HepG2 (cell line): ENCODE measurements around the gene NSUN2. TPM values are rescaled to one million over a fixed set of nuclear protein-coding genes. Genes with fewer than 3 reads are reported as not detected.

Experiments
- ATAC-seq: fragments of 200-7000 bp; cut with Tn5 transposase; 3 replicates; pipeline ENCODE4 v1.9.1; 2020; ENCODE audit warnings: mild to moderate bottlenecking, moderate library complexity
- BruUV-seq: library from RNA; stranded (reverse); fragments of 400-500 nt; replicated peaks from 2 replicates; lab custom pipeline; 2021; lab: Mats Ljungman, UMichigan
- CTCF ChIA-PET: fragments of 300-600 bp; formaldehyde crosslinking; extraction: SDS; loops from one replicate; lab custom pipeline; 2021; ENCODE audit warnings: low total read pairs, inconsistent platforms, low intra/inter-chr PET ratio; lab: Yijun Ruan, JAX
- POLR2A ChIA-PET: fragments of 350-600 bp; sonication (Branson Sonifier 250); formaldehyde crosslinking; loops from one replicate; lab custom pipeline; 2020; ENCODE audit warnings: antibody characterized with exemption, inconsistent platforms; lab: Yijun Ruan, JAX
- DNase-seq: peaks from one replicate; pipeline ENCODE4 v3.0.0-alpha.2; 2015; ENCODE audit warnings: low spot score
- FAIRE-seq: peaks from 3 replicates; lab custom pipeline; 2011; peaks lifted over from hg19 to GRCh38; lab: Jason Lieb, UNC
- H2AFZ ChIP-seq: one replicate; pipeline ENCODE4 v1.6.1; 2011; ENCODE audit warnings: low read length, inconsistent platforms
- H3K27ac ChIP-seq: fragments of 300-600 bp; 3 replicates; pipeline ENCODE4 v1.8.0; 2011; ENCODE audit warnings: mixed run types, mild to moderate bottlenecking, mixed read lengths, low read length, inconsistent platforms; ENCODE audit not compliant: insufficient read depth; ENCODE audit errors: extremely low read length
- H3K27me3 ChIP-seq, 2 experiments: fragments of 200-600 bp in 1 of 2; 2 replicates in 1 of 2; 3 replicates in 1 of 2; pipeline versions ENCODE4 v1.6.0 to v1.8.0; 2011; ENCODE audit warnings: low read length in 2 of 2, mild to moderate bottlenecking in 2 of 2, moderate library complexity in 2 of 2, inconsistent platforms in 1 of 2; ENCODE audit not compliant: insufficient read depth in 2 of 2, control insufficient read depth in 1 of 2
- H3K36me3 ChIP-seq, 2 experiments: fragments of 200-600 bp in 1 of 2; replicated peaks in 1 of 2; 2 replicates in 1 of 2; 3 replicates in 1 of 2; pipeline versions ENCODE4 v1.5.1 to v1.8.0; 2011; ENCODE audit warnings: low read length in 2 of 2, inconsistent platforms in 1 of 2; ENCODE audit not compliant: insufficient read depth in 2 of 2, control insufficient read depth in 1 of 2
- H3K4me1 ChIP-seq: 2 replicates; pipeline ENCODE4 v1.5.1; 2012; ENCODE audit warnings: low read length, inconsistent platforms; ENCODE audit not compliant: insufficient read depth
- H3K4me2 ChIP-seq: 2 replicates; pipeline ENCODE4 v1.6.0; 2011; ENCODE audit warnings: low read depth, low read length, inconsistent platforms
- H3K4me3 ChIP-seq, 3 experiments: fragments of 200-600 bp in 1 of 3; sonication (generic), shearing (Covaris generic) in 1 of 3; replicated peaks in 1 of 3; 2 replicates each; pipeline ENCODE4 v1.5.1; 2011 to 2016; ENCODE audit warnings: low read length in 3 of 3, inconsistent platforms in 2 of 3, low read depth in 2 of 3, mild to moderate bottlenecking in 2 of 3, control low read depth in 1 of 3, mixed read lengths in 1 of 3; ENCODE audit not compliant: insufficient read depth in 1 of 3
- H3K79me2 ChIP-seq: one replicate; pipeline ENCODE4 v1.6.1; 2011; ENCODE audit warnings: low read length, inconsistent platforms; ENCODE audit not compliant: insufficient read depth
- H3K9ac ChIP-seq: 2 replicates; pipeline ENCODE4 v1.6.0; 2011; ENCODE audit warnings: mild to moderate bottlenecking, low read depth, low read length, inconsistent platforms; ENCODE audit not compliant: insufficient read depth
- H3K9me3 ChIP-seq: 2 replicates; pipeline ENCODE4 v1.5.1; 2012; ENCODE audit warnings: mild to moderate bottlenecking, low read length
- H4K20me1 ChIP-seq: 2 replicates; pipeline ENCODE4 v1.6.0; 2011; ENCODE audit warnings: inconsistent platforms, mild to moderate bottlenecking, low read length, moderate library complexity; ENCODE audit not compliant: insufficient read depth
- CTCF ChIP-seq: sonication (generic); formaldehyde crosslinking; IDR thresholded peaks from 2 replicates; pipeline ENCODE4 v1.5.0; 2020; ENCODE audit warnings: mild to moderate bottlenecking, missing genetic modification reagents, moderate library complexity
- DPF2 ChIP-seq: sonication (generic); formaldehyde crosslinking; IDR thresholded peaks from 2 replicates; pipeline ENCODE4 v1.4.0; 2020; ENCODE audit warnings: mild to moderate bottlenecking, low read depth, missing genetic modification reagents, borderline replicate concordance
- FOXJ3 ChIP-seq: sonication (generic); formaldehyde crosslinking; IDR thresholded peaks from 2 replicates; pipeline ENCODE4 v1.4.0; 2020; ENCODE audit warnings: missing genetic modification reagents, mild to moderate bottlenecking, borderline replicate concordance
- MAFF ChIP-seq: IDR thresholded peaks from 2 replicates; pipeline ENCODE4 v1.6.1; 2011; ENCODE audit warnings: low read depth, low read length, improper control_type of control experiment
- MAZ ChIP-seq, 2 experiments: sonication (generic) in 1 of 2; formaldehyde crosslinking in 1 of 2; IDR thresholded peaks; 2 replicates each; pipeline versions ENCODE4 v1.5.0 to v1.6.1; 2012 to 2020; ENCODE audit warnings: low read depth in 2 of 2, mild to moderate bottlenecking in 2 of 2, borderline replicate concordance in 1 of 2, improper control_type of control experiment in 1 of 2, low read length in 1 of 2, missing genetic modification reagents in 1 of 2, moderate library complexity in 1 of 2
- MEIS1 ChIP-seq: sonication (generic); formaldehyde crosslinking; IDR thresholded peaks from 2 replicates; pipeline ENCODE4 v1.9.0; 2021; ENCODE audit warnings: mild to moderate bottlenecking, missing genetic modification reagents, moderate library complexity, borderline replicate concordance
- NFATC3 ChIP-seq: sonication (generic); formaldehyde crosslinking; IDR thresholded peaks from 2 replicates; pipeline ENCODE4 v1.5.1; 2020; ENCODE audit warnings: mild to moderate bottlenecking, missing genetic modification reagents
- NR0B2 ChIP-seq: sonication (generic); formaldehyde crosslinking; IDR thresholded peaks from 2 replicates; pipeline ENCODE4 v1.4.0; 2020; ENCODE audit warnings: mild to moderate bottlenecking, missing genetic modification reagents
- PCBP2 ChIP-seq: fragments of 200-400 bp; formaldehyde crosslinking; optimal IDR thresholded peaks from 2 replicates; pipeline ENCODE3; 2018; ENCODE audit warnings: low read length, low read depth; ENCODE audit not compliant: poor library complexity, severe bottlenecking
- RXRA ChIP-seq: sonication (generic); formaldehyde crosslinking; IDR thresholded peaks from 2 replicates; pipeline ENCODE4 v1.5.1; 2020; ENCODE audit warnings: missing genetic modification reagents
- SALL1 ChIP-seq: sonication (generic); formaldehyde crosslinking; IDR thresholded peaks from 2 replicates; pipeline ENCODE4 v1.8.0; 2022; ENCODE audit warnings: mild to moderate bottlenecking, missing genetic modification reagents
- SIX1 ChIP-seq: sonication (generic); formaldehyde crosslinking; IDR thresholded peaks from 2 replicates; pipeline ENCODE4 v1.4.0; 2020; ENCODE audit warnings: missing genetic modification reagents, borderline replicate concordance
- TFAP4 ChIP-seq: sonication (generic); IDR thresholded peaks from 2 replicates; pipeline ENCODE4 v1.6.1; 2016; ENCODE audit warnings: low read depth, borderline replicate concordance
- ZBTB1 ChIP-seq: sonication (generic); formaldehyde crosslinking; IDR thresholded peaks from 2 replicates; pipeline ENCODE4 v1.4.0; 2020; ENCODE audit warnings: missing genetic modification reagents, borderline replicate concordance
- ZNF20 ChIP-seq: sonication (generic); formaldehyde crosslinking; IDR thresholded peaks from 2 replicates; pipeline ENCODE4 v1.4.0; 2020; ENCODE audit warnings: mild to moderate bottlenecking, moderate library complexity, missing genetic modification reagents
- ZNF619 ChIP-seq: sonication (generic); formaldehyde crosslinking; IDR thresholded peaks from 2 replicates; pipeline ENCODE4 v1.4.0; 2020; ENCODE audit warnings: mild to moderate bottlenecking, missing genetic modification reagents
- ZNF749 ChIP-seq: sonication (generic); formaldehyde crosslinking; IDR thresholded peaks from 2 replicates; pipeline ENCODE4 v1.8.0; 2022; ENCODE audit warnings: mild to moderate bottlenecking, missing genetic modification reagents, moderate library complexity, borderline replicate concordance
- WGBS: methylation state at CpG from one replicate; pipeline ENCODE4 v1.1.6; 2017; ENCODE audit warnings: low lambda C conversion rate; 5-methylcytosine and 5-hydroxymethylcytosine counted together
- in situ Hi-C: cut with HindIII; loops from 2 replicates; pipeline ENCODE4 v1.10.0; 2017; ENCODE audit warnings: low pct_unique_long_range_greater_than_20kb; ENCODE audit not compliant: extremely low pct_ligation_motif_present
- intact Hi-C: fragments of 100-400 bp; cut with micrococcal nuclease; formaldehyde crosslinking; loops from one replicate; pipeline ENCODE4 v1.10.0; 2022; ENCODE audit not compliant: unreplicated experiment
- polyA plus RNA-seq, 8 experiments: library from polyadenylated mRNA; depleted of rRNA in 3 of 8; stranded (reverse) in 7 of 8; unstranded in 1 of 8; fragments of >200 nt; fragmentation: Illumina TruSeq in 4 of 8; extraction: Trizol in 4 of 8; gene quantifications; 2 replicates each; pipeline versions ENCODE4 v1.2.1 to v1.2.3, GENCODE V29; 2011 to 2016; ENCODE audit warnings: low read depth in 4 of 8, missing spikeins in 1 of 8, mixed read lengths in 1 of 8; ENCODE audit not compliant: insufficient read depth in 1 of 8
- total RNA-seq, 5 experiments: library from RNA; depleted of rRNA; stranded (reverse); fragments of >200 nt; fragmentation: Illumina TruSeq; extraction: Trizol; gene quantifications; 2 replicates each; pipeline ENCODE4 v1.2.3, GENCODE V29; 2016; ENCODE audit warnings: low read depth in 1 of 5
- TF ChIP-seq, protein P1 (sequence below): sonication (generic); formaldehyde crosslinking; IDR thresholded peaks from 2 replicates; pipeline ENCODE4 v1.4.0; 2020; ENCODE audit warnings: missing genetic modification reagents

Gene NSUN2
- total and polyA plus RNA-seq, 2 of the 13 experiments (the other 11 are each of a cell fraction or from before 2014, with no cell fraction given) = 51.7 to 69.1 TPM

GRCh38 chr5:6632324-6632887, 438 bp downstream of the NSUN2 start:
- H3K27me3 ChIP-seq = no peaks in the 10 kb centered on the region; a peak in 1 of 5 replicates
- H3K79me2 ChIP-seq = peaks cover 54% of the 10 kb centered on the region
- no peak overlapping the region for H2AFZ ChIP-seq
- H3K4me2 ChIP-seq = peak overlapping the region; percentile 77
- DNase-seq (peak; percentile 18), ATAC-seq (peak; percentile 37), FAIRE-seq (no peak)
- H3K9ac ChIP-seq = peak overlapping the region; percentile 97
- peaks cover 59% of the 10 kb centered on the region for H3K4me1 ChIP-seq
- 1% methylated on average over 11 of the region's 33 CpGs for WGBS
- peak overlapping the region; percentile 90 to 98 (median 94) for H3K4me3 ChIP-seq
- peaks cover 4% of the 10 kb centered on the region; the same call in 1 of the 2 replicates for H4K20me1 ChIP-seq
- BruUV-seq = TSS peak; percentile 50
- H3K27ac ChIP-seq = peak overlapping the region; percentile 97
- H3K9me3 ChIP-seq = no peaks in the 10 kb centered on the region
- POLR2A ChIA-PET = interaction anchor here (1.0 to 1.6 kb wide), 4 partner anchors 9 to 1281 kb away, joined by 3 to 13 read pairs (median 4); partner anchors contain the start of gene TENT4A
- CTCF ChIA-PET = no interaction called here
- intact Hi-C loops = loop anchor here (5.0 kb wide), 2 partner anchors 100 to 1240 kb away; no protein-coding TSS in a partner anchor
- H3K36me3 ChIP-seq = peaks cover 0 to 26% of the 10 kb centered on the region in 2 experiments; a peak in 4 of 5 replicates
- in situ Hi-C loops = loop anchor here (5.0 kb wide), 1 partner anchor 80 kb away; the partner anchor contains the start of gene TENT4A
- TF ChIP-seq MEIS1 (CRISPR knock-in tag) = 0 out of 2 replicates have a peak, but pooled peaks have one; percentile 33
- no peak for TF ChIP-seq SIX1
- TF ChIP-seq ZNF20 (CRISPR knock-in tag) = no peak
- TF ChIP-seq, protein P1, sequence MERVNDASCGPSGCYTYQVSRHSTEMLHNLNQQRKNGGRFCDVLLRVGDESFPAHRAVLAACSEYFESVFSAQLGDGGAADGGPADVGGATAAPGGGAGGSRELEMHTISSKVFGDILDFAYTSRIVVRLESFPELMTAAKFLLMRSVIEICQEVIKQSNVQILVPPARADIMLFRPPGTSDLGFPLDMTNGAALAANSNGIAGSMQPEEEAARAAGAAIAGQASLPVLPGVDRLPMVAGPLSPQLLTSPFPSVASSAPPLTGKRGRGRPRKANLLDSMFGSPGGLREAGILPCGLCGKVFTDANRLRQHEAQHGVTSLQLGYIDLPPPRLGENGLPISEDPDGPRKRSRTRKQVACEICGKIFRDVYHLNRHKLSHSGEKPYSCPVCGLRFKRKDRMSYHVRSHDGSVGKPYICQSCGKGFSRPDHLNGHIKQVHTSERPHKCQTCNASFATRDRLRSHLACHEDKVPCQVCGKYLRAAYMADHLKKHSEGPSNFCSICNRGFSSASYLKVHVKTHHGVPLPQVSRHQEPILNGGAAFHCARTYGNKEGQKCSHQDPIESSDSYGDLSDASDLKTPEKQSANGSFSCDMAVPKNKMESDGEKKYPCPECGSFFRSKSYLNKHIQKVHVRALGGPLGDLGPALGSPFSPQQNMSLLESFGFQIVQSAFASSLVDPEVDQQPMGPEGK (CRISPR knock-in tag) = no peak
- no peak for TF ChIP-seq MAZ (IDR thresholded peaks at IDR 0.05; ENCODE audit: borderline replicate concordance, low read depth, low read length)
- TF ChIP-seq MAZ (CRISPR knock-in tag; IDR thresholded peaks at IDR 0.05; ENCODE audit: low read depth) = no peak
- no peak for TF ChIP-seq NFATC3
- TF ChIP-seq RXRA = no peak
- no peak for TF ChIP-seq PCBP2
- no peak for TF ChIP-seq ZBTB1 (CRISPR knock-in tag)
- no peak for TF ChIP-seq MAFF
- TF ChIP-seq DPF2 (CRISPR knock-in tag) = peak; percentile 36; the same call in 1 of the 2 replicates
- TF ChIP-seq NR0B2 (CRISPR knock-in tag) = no peak
- TF ChIP-seq ZNF749 = no peak
- no peak for TF ChIP-seq ZNF619 (CRISPR knock-in tag)
- no peak for TF ChIP-seq FOXJ3 (CRISPR knock-in tag)
- TF ChIP-seq TFAP4 = no peak
- TF ChIP-seq CTCF (CRISPR knock-in tag) = peak; percentile 1; the same call in 1 of the 2 replicates
- TF ChIP-seq SALL1 (CRISPR knock-in tag) = no peak
